Measurements from ENCODE around the gene HNRNPUL1. TPM values are rescaled to one million over a fixed set of nuclear protein-coding genes. Genes with fewer than 3 reads are reported as not detected.

HNRNPUL1 gene
- total RNA-seq, 1 donor from 2014 or later: 258 TPM

DNA sequence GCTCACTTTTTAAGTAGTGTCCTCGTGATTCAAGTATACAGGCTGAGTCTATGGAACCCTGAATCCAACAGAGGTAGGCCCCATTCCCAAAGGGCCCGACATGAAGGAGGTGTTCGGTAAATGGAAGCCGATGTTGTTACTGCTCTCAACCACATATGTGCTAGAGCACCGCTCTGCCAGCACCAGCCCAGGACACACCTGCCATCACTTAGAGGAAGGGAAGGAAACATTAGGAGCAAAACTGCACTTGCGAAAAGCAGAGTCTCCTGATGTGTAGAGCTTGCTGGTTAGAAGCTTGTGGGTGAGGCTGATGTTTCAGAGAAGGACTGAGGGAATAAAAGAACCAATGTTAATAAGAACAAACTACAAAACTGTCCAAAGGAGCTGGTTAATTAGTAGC is 36.4 kb downstream of the HNRNPUL1 start:
- intact Hi-C loops (cut with micrococcal nuclease): no loop called here
- H3K36me3 Mint-ChIP-seq (ENCODE audit: low read depth): peaks cover 88% of the 10 kb centered on the region
- no peaks in the 10 kb centered on the region for H3K9me3 Mint-ChIP-seq
- H3K27me3 Mint-ChIP-seq: no peaks in the 10 kb centered on the region
- peak overlapping the region; percentile 67 for H3K27ac Mint-ChIP-seq
- no peak overlapping the region for H3K4me3 Mint-ChIP-seq
- peaks cover 86% of the 10 kb centered on the region for H3K4me1 Mint-ChIP-seq
- no peak for DNase-seq

DNA sequence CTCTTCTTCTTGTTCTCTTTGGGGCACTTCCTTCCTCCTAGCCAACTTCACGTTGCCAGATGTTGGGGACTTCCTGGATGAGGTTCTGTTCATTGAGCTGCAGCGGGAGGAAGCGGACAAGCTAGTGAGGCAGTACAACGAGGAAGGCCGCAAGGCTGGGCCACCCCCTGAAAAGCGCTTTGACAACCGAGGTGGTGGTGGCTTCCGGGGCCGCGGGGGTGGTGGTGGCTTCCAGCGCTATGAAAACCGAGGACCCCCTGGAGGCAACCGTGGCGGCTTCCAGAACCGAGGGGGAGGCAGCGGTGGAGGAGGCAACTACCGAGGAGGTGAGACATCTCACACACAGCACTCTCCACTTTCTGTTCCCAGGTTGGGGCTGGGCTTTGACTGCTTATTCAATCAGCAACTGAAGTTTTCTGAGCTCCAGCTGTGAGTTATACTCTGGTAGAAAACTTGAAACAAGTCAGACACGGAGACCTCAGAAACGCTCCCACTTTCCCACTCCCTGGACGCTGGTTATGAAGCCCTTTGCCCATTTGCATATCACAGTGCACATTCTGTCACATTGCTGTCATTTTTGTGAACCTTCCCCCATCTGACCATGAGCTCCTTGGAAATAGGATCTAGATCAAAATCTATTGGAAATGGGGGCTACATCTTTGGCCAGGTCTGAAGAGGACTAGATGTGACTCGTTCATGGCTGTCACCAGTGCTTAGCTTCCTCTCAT is 38.6 kb downstream of the HNRNPUL1 start:
- intact Hi-C loops (cut with micrococcal nuclease): no loop called here
- Mint-ChIP-seq H3K9me3 (no peaks in the 10 kb centered on the region), H3K4me1 (peaks cover 88% of the 10 kb centered on the region), H3K4me3 (peak overlapping the region; percentile 78), H3K36me3 (ENCODE audit: low read depth) (peaks cover 87% of the 10 kb centered on the region), H3K27ac (peak overlapping the region; percentile 95), H3K27me3 (no peaks in the 10 kb centered on the region)
- peak; percentile 88 for DNase-seq

DNA sequence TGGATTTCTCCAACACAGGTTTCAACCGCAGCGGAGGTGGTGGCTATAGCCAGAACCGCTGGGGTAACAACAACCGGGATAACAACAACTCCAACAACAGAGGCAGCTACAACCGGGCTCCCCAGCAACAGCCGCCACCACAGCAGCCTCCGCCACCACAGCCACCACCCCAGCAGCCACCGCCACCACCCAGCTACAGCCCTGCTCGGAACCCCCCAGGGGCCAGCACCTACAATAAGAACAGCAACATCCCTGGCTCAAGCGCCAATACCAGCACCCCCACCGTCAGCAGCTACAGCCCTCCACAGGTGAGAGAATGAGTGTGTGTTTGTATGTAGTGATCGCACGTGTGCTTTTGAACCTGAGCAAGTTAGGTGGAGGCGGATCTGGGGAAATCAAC is 39.8 kb downstream of the HNRNPUL1 start:
- Mint-ChIP-seq H3K4me3 (peak overlapping the region; percentile 78), H3K27ac (peak overlapping the region; percentile 88), H3K9me3 (no peaks in the 10 kb centered on the region), H3K4me1 (peaks cover 90% of the 10 kb centered on the region), H3K36me3 (ENCODE audit: low read depth) (peaks cover 80% of the 10 kb centered on the region), H3K27me3 (no peaks in the 10 kb centered on the region)
- intact Hi-C loops (cut with micrococcal nuclease): no loop called here
- DNase-seq: peak; percentile 64

DNA sequence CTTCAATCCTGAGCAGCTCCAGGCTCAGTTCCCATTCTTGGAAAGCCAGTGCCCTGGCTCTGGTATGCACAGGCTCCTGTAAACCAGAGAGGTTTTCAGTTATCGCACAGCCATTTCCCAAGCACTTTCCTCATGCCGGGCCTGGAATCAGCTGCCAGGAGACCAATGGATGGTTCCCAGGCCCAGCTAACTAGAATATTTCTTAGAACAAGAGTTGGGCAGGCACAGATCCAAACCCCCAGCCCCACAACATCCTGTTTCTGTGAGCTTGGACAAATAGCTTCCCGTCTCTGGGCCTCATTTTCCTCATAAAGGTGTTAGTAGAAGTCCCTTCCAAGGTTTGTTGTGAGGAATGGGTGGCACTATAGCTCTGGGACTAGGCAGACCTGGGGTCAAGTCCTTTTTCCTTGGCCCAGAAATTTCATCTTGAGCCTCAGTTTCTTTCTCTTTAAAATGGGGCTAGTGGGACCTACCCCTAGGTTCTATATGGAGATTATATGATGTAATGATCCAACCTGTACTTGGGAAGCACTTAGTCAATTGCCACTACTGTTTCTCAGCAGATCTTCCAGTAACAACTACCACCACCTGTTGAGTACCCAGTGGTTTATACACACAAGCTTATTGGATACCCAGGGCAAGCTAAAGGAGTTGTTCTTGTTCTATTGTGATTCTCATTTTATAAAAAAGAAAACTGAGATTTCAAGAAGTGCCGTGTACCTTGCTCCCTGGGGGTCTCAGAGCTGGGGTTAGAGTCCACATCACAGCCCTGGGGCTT is 40.7 kb downstream of the HNRNPUL1 start:
- intact Hi-C loops (cut with micrococcal nuclease): no loop called here
- H3K36me3 Mint-ChIP-seq (ENCODE audit: low read depth): peaks cover 70% of the 10 kb centered on the region
- H3K4me3 Mint-ChIP-seq: peak overlapping the region; percentile 38

DNA sequence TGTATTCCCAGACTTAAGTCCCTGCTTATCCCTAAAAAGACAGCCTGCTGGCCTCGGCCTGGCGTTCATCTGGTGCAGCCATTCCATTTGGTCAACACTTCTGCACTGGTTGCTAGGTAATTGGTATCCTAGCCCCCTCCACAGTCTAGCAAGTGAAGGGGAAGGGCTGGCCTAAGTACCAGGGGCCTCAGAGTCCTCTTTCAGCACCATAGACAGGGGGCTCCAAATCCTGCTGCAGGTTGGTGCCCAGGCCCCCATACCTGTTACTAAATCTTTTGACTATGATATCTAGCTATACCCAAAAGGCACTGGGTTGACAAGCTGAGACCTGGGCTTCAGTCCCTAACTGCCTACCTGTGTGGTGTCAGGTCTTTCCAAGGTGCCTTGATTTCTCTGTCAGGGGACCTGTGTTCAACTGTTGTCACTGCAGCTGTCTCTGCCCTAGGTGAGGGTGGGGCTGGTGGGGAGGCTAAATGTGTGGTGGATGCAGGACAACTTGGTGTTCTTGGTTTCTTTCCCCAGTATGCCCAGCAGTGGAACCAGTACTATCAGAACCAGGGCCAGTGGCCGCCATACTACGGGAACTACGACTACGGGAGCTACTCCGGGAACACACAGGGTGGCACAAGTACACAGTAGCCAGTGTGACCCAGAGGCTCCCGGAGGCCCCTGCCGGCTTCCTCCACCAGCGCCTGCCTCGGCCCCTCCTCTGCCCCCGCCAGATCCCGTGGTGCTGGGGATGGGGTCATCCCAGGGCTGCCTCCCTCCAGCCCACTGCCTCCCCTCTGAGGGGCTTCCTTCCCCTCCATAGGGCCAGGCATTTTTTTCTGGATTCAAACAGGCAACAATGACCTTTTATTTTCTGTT is 42.0 kb downstream of the HNRNPUL1 start:
- peak; percentile 69 for DNase-seq

More for the DNA sequence above, 40.7 kb downstream of the HNRNPUL1 start:
- H3K27me3 Mint-ChIP-seq: no peaks in the 10 kb centered on the region
- H3K4me1 Mint-ChIP-seq: peaks cover 86% of the 10 kb centered on the region
- no peaks in the 10 kb centered on the region for H3K9me3 Mint-ChIP-seq
- H3K27ac Mint-ChIP-seq: peak overlapping the region; percentile 98
- no peak for DNase-seq

DNA sequence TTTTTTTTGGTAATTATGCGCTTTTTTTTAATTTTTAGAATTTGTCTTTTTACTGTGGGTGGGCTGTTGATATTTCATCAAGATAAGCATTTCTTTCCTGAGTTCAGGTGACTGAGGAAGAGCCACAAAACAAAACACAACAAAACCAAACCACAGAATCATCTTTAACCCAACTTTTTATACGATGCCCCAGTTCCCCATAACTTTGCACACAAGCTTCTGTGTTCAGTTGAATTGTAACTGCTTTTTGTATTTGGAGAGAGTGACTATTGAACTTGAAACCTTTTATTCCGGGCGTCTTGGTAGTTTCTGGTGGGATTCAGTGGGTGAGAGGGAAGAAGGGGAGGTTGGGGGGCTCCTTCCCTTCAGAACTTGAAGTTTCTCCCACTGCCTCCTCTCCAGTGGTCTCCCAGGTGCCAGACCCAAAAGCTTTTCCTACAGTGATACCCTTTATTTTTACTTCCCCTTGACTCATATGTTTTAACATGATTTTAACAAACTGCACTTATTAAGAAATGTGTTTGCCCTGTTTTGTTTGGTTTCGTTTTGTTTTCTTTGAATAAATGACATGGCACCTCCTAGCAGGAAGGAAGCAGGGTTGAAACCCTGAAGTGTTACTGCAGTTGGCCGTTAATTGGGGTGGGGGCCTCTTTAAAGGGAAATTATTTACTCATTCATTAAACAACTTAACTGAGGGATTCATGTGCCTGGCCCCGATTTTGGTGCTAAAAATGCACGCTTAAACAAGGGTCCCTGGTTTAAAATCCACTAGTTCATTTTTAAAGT is 43.1 kb downstream of the HNRNPUL1 start:
- Mint-ChIP-seq H3K36me3 (ENCODE audit: low read depth) (peaks cover 58% of the 10 kb centered on the region), H3K27ac (peak overlapping the region; percentile 98), H3K4me3 (peak overlapping the region; percentile 67), H3K27me3 (no peaks in the 10 kb centered on the region), H3K9me3 (no peaks in the 10 kb centered on the region), H3K4me1 (peaks cover 80% of the 10 kb centered on the region)
- intact Hi-C loops (cut with micrococcal nuclease): no loop called here
- peak; percentile 77 for DNase-seq

More for the DNA sequence above, 42.0 kb downstream of the HNRNPUL1 start:
- Mint-ChIP-seq H3K27me3 (no peaks in the 10 kb centered on the region), H3K9me3 (no peaks in the 10 kb centered on the region), H3K4me1 (peaks cover 84% of the 10 kb centered on the region), H3K4me3 (peak overlapping the region; percentile 67), H3K36me3 (ENCODE audit: low read depth) (peaks cover 62% of the 10 kb centered on the region), H3K27ac (peak overlapping the region; percentile 98)
- intact Hi-C loops (cut with micrococcal nuclease): no loop called here

DNA sequence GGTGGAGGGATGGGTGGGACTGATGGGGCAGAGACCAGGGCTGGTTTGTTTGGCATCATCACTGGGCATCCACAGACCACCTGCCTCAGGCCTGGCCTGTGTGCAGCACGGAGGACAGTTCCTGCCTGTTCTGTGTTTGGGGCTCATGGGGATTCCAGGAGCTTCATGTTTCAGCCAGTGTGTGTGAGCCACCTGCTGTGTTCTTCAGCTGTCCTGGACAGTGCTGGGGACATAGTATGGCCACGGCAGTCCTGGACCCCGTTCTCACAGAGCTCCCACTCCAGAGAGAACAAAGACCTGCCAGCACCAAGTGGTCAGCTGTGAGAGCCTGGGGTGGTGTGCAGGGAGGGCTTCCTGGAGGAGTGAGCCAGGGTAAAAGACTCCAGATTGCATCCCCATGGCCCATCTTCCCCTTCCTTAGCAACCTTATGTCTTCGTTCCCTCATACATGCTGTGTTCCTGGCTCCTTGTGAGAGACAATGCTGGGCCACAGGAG is 43.8 kb downstream of the HNRNPUL1 start:
- Mint-ChIP-seq H3K9me3 (no peaks in the 10 kb centered on the region), H3K36me3 (ENCODE audit: low read depth) (peaks cover 53% of the 10 kb centered on the region), H3K27me3 (no peaks in the 10 kb centered on the region), H3K4me1 (peaks cover 75% of the 10 kb centered on the region), H3K4me3 (peak overlapping the region; percentile 99), H3K27ac (peak overlapping the region; percentile 98)
- peak; percentile 71 for DNase-seq
- intact Hi-C loops (cut with micrococcal nuclease): loop anchor here (1.0 to 2.0 kb wide), 4 partner anchors 45 to 181 kb away; partner anchors contain the start of gene TGFB1

DNA sequence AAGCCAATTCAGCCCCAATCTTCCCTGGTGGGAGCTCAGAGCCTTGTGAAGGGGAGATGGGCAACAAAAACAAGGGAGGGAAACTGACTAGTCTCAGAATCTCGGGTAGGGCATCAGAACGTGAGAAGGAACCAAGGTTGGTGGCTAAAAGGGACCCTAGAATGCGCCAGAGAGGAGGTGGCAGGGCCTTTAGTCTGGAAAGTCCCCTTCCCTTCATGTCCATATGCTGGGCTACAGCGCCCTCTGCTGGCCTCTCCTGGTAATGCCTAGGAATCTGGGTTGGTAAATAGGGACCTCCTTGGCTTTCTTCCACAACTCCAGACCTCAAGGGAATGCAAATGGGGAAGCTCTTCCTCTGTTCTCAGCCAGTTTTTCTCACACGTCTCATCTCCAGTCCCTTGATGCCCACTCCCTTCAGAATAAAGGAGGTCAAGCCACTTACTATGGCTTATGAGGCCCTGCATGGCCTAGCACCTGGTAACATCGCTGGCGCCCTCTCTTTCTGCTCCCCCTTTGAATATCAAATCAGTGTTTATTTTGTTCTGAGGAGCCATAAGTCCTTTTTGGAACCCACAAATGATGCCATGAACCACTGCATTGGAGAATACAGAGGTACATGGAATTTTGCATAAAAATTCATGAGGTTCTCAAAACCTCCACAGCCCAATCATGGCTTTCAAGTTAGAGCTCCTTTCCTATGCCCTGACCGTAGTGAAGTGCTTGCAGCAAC is 44.4 kb downstream of the HNRNPUL1 start:
- H3K4me1 Mint-ChIP-seq: peaks cover 75% of the 10 kb centered on the region
- no peaks in the 10 kb centered on the region for H3K9me3 Mint-ChIP-seq
- H3K27ac Mint-ChIP-seq: peak overlapping the region; percentile 98
- H3K4me3 Mint-ChIP-seq: peak overlapping the region; percentile 99
- DNase-seq: peak; percentile 98
- intact Hi-C loops (cut with micrococcal nuclease): loop anchor here (1.0 to 2.0 kb wide), 4 partner anchors 44 to 182 kb away; partner anchors contain the start of gene TGFB1
- peaks cover 55% of the 10 kb centered on the region for H3K36me3 Mint-ChIP-seq (ENCODE audit: low read depth)
- no peaks in the 10 kb centered on the region for H3K27me3 Mint-ChIP-seq

DNA sequence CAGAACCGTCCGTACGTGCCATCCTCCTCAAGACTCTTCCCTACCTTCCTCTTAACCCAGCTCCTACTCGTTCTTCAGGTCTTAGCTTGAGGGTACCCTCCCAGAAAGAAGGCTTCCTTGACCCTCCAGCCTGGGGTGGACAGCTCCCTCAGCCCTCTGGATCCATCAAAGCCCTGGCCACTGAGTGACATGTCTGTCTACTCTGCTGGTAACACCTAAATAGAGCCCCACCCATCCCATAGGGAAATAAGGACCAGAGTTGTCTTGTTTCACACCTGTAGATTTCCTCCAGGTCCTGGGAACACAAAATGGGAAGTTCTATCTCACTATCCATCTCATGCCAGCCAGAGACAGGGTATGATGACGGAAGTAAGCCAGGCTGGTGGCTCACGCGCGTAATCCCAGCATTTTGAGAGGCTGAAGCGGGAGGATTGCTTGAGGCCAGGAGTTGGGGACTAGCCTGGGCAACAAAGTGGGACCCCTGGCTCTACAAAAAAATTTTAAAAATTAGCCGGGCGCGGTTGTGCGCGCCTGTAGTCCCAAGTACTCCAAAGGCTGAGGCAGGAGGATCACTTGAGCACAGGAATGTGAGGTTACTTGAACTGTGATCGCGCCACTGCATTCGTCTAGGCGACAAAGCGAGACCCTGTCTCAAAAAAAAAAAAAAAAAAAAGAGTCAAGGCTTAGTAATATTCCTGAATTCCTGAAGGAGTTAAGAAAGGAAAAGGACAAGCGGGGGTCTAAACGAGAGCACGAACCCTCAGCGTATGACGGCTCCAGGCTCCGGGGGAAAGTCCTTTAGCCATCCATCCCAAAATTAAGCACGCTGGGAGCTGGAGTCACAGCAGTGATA is 45.2 kb downstream of the HNRNPUL1 start:
- H3K4me1 Mint-ChIP-seq: peaks cover 68% of the 10 kb centered on the region
- peaks cover 52% of the 10 kb centered on the region for H3K36me3 Mint-ChIP-seq (ENCODE audit: low read depth)
- intact Hi-C loops (cut with micrococcal nuclease): loop anchor here (1.0 to 2.0 kb wide), 4 partner anchors 13 to 183 kb away; partner anchors contain the start of gene TGFB1
- H3K27ac Mint-ChIP-seq: peak overlapping the region; percentile 98
- H3K4me3 Mint-ChIP-seq: peak overlapping the region; percentile 99
- DNase-seq: peak; percentile 75
- H3K27me3 Mint-ChIP-seq: no peaks in the 10 kb centered on the region
- H3K9me3 Mint-ChIP-seq: no peaks in the 10 kb centered on the region

DNA sequence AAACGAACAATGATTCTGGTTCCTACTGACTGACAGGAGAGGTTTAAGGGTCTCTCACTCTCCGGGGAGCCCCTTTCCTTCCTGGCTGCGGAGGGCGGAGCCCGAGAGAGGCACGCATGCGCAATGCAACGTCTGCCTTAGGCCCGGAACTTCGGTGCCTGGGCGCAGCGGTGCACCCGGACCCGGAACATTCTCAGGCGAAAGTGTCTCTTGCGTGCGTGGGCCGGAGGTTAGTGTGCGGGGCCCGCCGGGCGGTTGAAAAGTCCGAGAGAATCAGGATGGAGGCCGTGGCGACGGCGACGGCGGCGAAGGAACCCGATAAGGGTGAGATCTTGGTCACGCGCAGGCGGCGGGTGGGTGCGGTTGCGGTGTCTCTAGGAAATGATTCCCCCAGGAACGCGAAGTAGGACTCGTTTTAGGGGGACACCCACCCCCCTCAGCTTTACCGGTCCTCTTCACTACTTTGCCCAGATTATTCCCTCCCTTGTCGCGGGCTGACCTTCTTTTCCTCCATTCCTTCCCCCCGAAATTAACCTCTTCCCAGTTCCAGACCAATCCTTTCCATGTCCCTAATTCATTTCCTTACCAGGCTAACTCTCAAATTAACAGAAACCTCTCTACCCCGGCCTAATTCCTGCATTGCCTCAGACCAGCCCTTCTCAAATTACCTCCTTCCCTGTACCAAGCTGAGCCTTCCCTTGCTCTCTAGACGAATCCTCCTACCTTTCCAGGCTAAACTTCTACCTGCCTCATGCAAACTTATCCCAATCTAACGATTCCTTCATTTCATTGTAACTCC is 46.1 kb downstream of the HNRNPUL1 start, which contains the start of gene CCDC97:
TSS of gene CCDC97 (plus strand) at position 140 of the 799 bp plus-strand sequence. CDS start at position 279, 139 bp downstream.
- peak; percentile 97 for DNase-seq
- Mint-ChIP-seq H3K9me3 (no peaks in the 10 kb centered on the region), H3K27ac (peak within 1 kb of the TSS; percentile 98), H3K4me1 (peaks cover 60% of the 10 kb centered on the region), H3K27me3 (no peaks in the 10 kb centered on the region), H3K4me3 (peak within 1 kb of the TSS; percentile 99), H3K36me3 (ENCODE audit: low read depth) (peaks cover 46% of the 10 kb centered on the region)
- intact Hi-C loops (cut with micrococcal nuclease): loop anchor here (1.0 to 2.0 kb wide), 2 partner anchors 13 to 17 kb away; no protein-coding TSS in a partner anchor

DNA sequence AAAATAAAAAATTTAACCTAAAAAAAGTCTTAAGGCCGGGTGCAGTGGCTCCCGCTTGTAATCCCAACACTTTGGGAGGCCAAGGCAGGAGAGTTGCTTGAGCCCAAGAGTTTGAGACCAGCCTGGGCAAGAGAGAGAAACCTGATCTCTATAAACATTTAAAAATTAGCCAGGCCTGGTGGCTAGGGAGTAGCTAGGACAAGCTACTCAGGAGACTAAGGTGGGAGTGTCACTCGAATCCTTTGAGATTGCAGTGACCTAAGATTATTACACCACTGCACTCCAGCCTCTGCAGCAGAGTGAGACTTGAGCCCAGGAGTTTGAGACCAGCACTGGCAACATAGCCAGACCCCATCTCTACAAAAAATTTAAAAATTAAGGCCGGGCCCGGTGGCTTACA is 46.9 kb downstream of the HNRNPUL1 start:
- Mint-ChIP-seq H3K4me1 (peaks cover 53% of the 10 kb centered on the region), H3K27ac (no peak overlapping the region), H3K9me3 (no peaks in the 10 kb centered on the region), H3K27me3 (no peaks in the 10 kb centered on the region), H3K36me3 (ENCODE audit: low read depth) (peaks cover 40% of the 10 kb centered on the region), H3K4me3 (peak overlapping the region; percentile 99)
- peak; percentile 58 for DNase-seq
- intact Hi-C loops (cut with micrococcal nuclease): loop anchor here (2.0 kb wide), 1 partner anchor 14 kb away; no protein-coding TSS in a partner anchor
